Measurements from ENCODE around the gene CCDC18.

The CCDC18 gene

GRCh38 chr1:93199150-93199549, 18.6 kb downstream of the CCDC18 start:
- H3K4me1 ChIP-seq (ENCODE audit: insufficient read depth, low read length, poor library complexity, severe bottlenecking) = no peaks in the 10 kb centered on the region
- peaks cover 55% of the 10 kb centered on the region; the same call in 1 of the 2 replicates for H3K36me3 ChIP-seq (ENCODE audit: insufficient read depth, low read length)

GRCh38 chr1:93200086-93200620, 19.6 kb downstream of the CCDC18 start:
- Histone ChIP-seq H3K9me2 (replicated peaks; ENCODE audit: low read depth, low read length) (no peaks in the 10 kb centered on the region), H3K79me2 (ENCODE audit: insufficient read depth, low read length) (no peaks in the 10 kb centered on the region), H3K9ac (ENCODE audit: low read depth, low read length, poor library complexity, severe bottlenecking) (no peak overlapping the region), H3K4me3 (ENCODE audit: low read length, poor library complexity, severe bottlenecking) (no peak overlapping the region), H3K4me2 (ENCODE audit: low read depth, low read length, poor library complexity, severe bottlenecking) (no peak overlapping the region), H3F3A (ENCODE audit: low read depth) (no peaks in the 10 kb centered on the region), H3K27me3 (ENCODE audit: insufficient read depth, low read length, poor library complexity, severe bottlenecking) (no peaks in the 10 kb centered on the region), H3K36me3 (ENCODE audit: insufficient read depth, low read length) (peaks cover 55% of the 10 kb centered on the region; the same call in 1 of the 2 replicates), H3K4me1 (ENCODE audit: insufficient read depth, low read length, poor library complexity, severe bottlenecking) (no peaks in the 10 kb centered on the region), H4K20me1 (ENCODE audit: insufficient read depth, low read length, poor library complexity, severe bottlenecking) (peaks cover 3% of the 10 kb centered on the region), H2AFZ (ENCODE audit: low read length) (no peak overlapping the region), H3K9me3 (ENCODE audit: insufficient read depth, low read depth, low read length) (no peaks in the 10 kb centered on the region)
- TF ChIP-seq CTCF (conservative IDR thresholded peaks at IDR 0.05; ENCODE audit: low read length) (no peak), EZH2phosphoT487 (IDR thresholded peaks at IDR 0.05; ENCODE audit: borderline replicate concordance) (no peak)

More at GRCh38 chr1:93199150-93199549, 18.6 kb downstream of the CCDC18 start:
- no peaks in the 10 kb centered on the region for H3F3A ChIP-seq (ENCODE audit: low read depth)
- no peak overlapping the region for H2AFZ ChIP-seq (ENCODE audit: low read length)
- H3K4me2 ChIP-seq (ENCODE audit: low read depth, low read length, poor library complexity, severe bottlenecking) = no peak overlapping the region
- H3K9me3 ChIP-seq (ENCODE audit: insufficient read depth, low read depth, low read length) = no peaks in the 10 kb centered on the region
- no peak overlapping the region for H3K9ac ChIP-seq (ENCODE audit: low read depth, low read length, poor library complexity, severe bottlenecking)
- H3K27me3 ChIP-seq (ENCODE audit: insufficient read depth, low read length, poor library complexity, severe bottlenecking) = no peaks in the 10 kb centered on the region
- no peaks in the 10 kb centered on the region for H3K79me2 ChIP-seq (ENCODE audit: insufficient read depth, low read length)
- peaks cover 6% of the 10 kb centered on the region for H4K20me1 ChIP-seq (ENCODE audit: insufficient read depth, low read length, poor library complexity, severe bottlenecking)
- no peak for TF ChIP-seq EZH2phosphoT487 (IDR thresholded peaks at IDR 0.05; ENCODE audit: borderline replicate concordance)
- no peak for TF ChIP-seq CTCF (conservative IDR thresholded peaks at IDR 0.05; ENCODE audit: low read length)
- no peaks in the 10 kb centered on the region for H3K9me2 ChIP-seq (replicated peaks; ENCODE audit: low read depth, low read length)
- H3K4me3 ChIP-seq (ENCODE audit: low read length, poor library complexity, severe bottlenecking) = no peak overlapping the region

GRCh38 chr1:93200714-93201113, 20.2 kb downstream of the CCDC18 start:
- H3K4me2 ChIP-seq (ENCODE audit: low read depth, low read length, poor library complexity, severe bottlenecking) = no peak overlapping the region
- no peak overlapping the region for H2AFZ ChIP-seq (ENCODE audit: low read length)
- no peaks in the 10 kb centered on the region for H3F3A ChIP-seq (ENCODE audit: low read depth)
- no peaks in the 10 kb centered on the region for H4K20me1 ChIP-seq (ENCODE audit: insufficient read depth, low read length, poor library complexity, severe bottlenecking)
- H3K9me3 ChIP-seq (ENCODE audit: insufficient read depth, low read depth, low read length) = no peaks in the 10 kb centered on the region
- H3K79me2 ChIP-seq (ENCODE audit: insufficient read depth, low read length) = no peaks in the 10 kb centered on the region
- H3K4me1 ChIP-seq (ENCODE audit: insufficient read depth, low read length, poor library complexity, severe bottlenecking) = no peaks in the 10 kb centered on the region
- H3K27me3 ChIP-seq (ENCODE audit: insufficient read depth, low read length, poor library complexity, severe bottlenecking) = no peaks in the 10 kb centered on the region
- H3K36me3 ChIP-seq (ENCODE audit: insufficient read depth, low read length) = peaks cover 54% of the 10 kb centered on the region; the same call in 1 of the 2 replicates
- TF ChIP-seq EZH2phosphoT487 (IDR thresholded peaks at IDR 0.05; ENCODE audit: borderline replicate concordance) = no peak
- no peak for TF ChIP-seq CTCF (conservative IDR thresholded peaks at IDR 0.05; ENCODE audit: low read length)
- H3K4me3 ChIP-seq (ENCODE audit: low read length, poor library complexity, severe bottlenecking) = no peak overlapping the region
- H3K9me2 ChIP-seq (replicated peaks; ENCODE audit: low read depth, low read length) = no peaks in the 10 kb centered on the region
- H3K9ac ChIP-seq (ENCODE audit: low read depth, low read length, poor library complexity, severe bottlenecking) = no peak overlapping the region
